Measurements from ENCODE around the gene CPSF4L.

Gene CPSF4L

DNA sequence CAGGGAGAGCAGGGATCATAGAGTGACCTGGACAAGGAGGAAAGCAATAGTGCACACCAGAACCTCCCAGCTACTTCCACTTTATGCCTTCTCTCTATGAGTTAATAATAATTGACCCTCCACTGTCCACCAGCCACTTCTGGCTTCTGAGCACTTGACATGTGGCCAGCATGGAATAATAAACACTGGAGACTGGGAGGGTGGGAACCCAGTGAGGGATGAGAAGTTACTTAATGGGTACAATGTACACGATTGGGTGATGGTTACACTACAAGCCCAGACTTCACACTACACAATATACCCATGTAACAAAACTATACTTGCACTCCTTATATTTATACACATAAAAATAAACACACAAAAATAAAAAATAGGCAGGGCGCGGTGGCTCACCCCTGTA lies 38.7 kb upstream of the CPSF4L start:
- H3K4me3 ChIP-seq (replicated peaks; ENCODE audit: low read depth, low read length), result no peak overlapping the region
- TF ChIP-seq, protein P1, sequence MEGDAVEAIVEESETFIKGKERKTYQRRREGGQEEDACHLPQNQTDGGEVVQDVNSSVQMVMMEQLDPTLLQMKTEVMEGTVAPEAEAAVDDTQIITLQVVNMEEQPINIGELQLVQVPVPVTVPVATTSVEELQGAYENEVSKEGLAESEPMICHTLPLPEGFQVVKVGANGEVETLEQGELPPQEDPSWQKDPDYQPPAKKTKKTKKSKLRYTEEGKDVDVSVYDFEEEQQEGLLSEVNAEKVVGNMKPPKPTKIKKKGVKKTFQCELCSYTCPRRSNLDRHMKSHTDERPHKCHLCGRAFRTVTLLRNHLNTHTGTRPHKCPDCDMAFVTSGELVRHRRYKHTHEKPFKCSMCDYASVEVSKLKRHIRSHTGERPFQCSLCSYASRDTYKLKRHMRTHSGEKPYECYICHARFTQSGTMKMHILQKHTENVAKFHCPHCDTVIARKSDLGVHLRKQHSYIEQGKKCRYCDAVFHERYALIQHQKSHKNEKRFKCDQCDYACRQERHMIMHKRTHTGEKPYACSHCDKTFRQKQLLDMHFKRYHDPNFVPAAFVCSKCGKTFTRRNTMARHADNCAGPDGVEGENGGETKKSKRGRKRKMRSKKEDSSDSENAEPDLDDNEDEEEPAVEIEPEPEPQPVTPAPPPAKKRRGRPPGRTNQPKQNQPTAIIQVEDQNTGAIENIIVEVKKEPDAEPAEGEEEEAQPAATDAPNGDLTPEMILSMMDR (IDR thresholded peaks at IDR 0.05; ENCODE audit: insufficient read depth, low read length, poor library complexity, severe bottlenecking), result no peak
- no peaks in the 10 kb centered on the region for H3K27me3 ChIP-seq (replicated peaks; ENCODE audit: control insufficient read depth, insufficient read depth, low read length)
- no peaks in the 10 kb centered on the region; the same call in 1 of the 2 replicates for H3K36me3 ChIP-seq (ENCODE audit: control insufficient read depth, insufficient read depth, low read length)
- no peak for DNase-seq (ENCODE audit: extremely low read depth, insufficient read length)

DNA sequence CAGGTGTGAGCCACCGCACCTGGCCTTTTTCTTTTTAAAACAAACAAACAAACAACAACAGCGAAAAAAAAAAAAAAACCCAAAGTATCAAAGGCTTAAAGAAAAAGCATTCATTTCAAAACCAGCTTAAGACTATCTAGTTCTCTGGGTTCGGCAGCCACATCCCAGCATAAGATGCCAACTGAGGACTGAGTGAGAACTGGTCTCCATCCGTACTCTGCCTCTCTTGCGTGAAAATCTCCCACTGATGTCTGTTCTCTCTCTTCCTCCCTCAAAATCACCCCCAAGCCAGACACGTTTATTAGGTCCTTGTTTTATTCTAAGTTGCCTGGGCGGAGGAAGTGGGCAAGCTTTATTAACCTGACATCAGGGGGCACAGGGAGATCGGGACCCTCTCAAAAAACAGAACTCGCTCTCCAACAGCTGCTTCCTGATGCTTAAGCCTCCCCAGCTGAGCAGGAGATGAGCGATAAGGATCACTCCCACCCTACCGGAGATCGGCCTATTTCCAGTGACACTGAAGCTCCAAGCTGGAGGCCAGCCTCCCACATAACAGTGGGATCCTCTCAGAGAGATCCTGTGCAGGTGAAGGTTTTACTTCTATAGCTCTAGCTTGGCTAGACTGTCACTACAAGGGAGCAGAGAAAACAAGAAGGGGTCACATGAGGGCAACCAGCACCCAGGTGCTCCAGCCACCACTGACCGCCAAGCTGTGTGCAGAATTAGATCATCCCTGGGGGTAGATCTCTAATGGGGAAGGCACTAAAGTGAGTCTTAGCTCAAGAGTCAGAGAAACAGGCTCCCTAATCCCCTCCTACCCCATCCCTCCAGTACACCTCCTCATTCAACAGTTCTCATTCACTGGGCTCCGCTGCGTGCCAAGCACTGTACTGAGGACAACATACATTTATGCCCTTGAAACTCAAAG lies 36.5 kb upstream of the CPSF4L start:
- H3K36me3 ChIP-seq (ENCODE audit: control insufficient read depth, insufficient read depth, low read length), result no peaks in the 10 kb centered on the region; the same call in 1 of the 2 replicates
- no peak overlapping the region for H3K4me3 ChIP-seq (replicated peaks; ENCODE audit: low read depth, low read length)
- H3K27me3 ChIP-seq (replicated peaks; ENCODE audit: control insufficient read depth, insufficient read depth, low read length), result no peaks in the 10 kb centered on the region
- TF ChIP-seq, protein P1 (IDR thresholded peaks at IDR 0.05; ENCODE audit: insufficient read depth, low read length, poor library complexity, severe bottlenecking), result no peak
- no peak for DNase-seq (ENCODE audit: extremely low read depth, insufficient read length)

DNA sequence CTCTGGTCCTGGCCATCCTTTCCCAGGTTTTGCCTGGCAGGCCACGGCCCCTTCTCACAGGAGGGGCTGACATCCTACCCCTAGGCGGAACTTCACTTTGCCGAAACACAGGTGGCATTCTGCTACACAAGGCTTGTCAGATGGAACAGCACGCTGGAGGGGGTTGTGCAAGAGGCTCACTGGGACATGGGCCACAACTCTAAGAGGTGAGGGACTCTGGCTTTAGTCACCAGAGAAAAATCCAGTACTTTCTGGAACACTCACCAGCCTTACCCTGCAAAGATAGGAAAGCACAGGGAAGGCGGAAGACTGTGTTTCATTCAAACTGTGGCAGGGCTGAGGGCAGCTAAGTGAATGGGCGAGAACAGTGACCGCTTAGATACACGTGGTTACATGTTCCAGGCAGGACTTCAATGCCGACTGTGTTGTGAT lies 31.8 kb upstream of the CPSF4L start:
- TF ChIP-seq, protein P1 (IDR thresholded peaks at IDR 0.05; ENCODE audit: insufficient read depth, low read length, poor library complexity, severe bottlenecking), result no peak
- Histone ChIP-seq H3K36me3 (ENCODE audit: control insufficient read depth, insufficient read depth, low read length) (no peaks in the 10 kb centered on the region), H3K27me3 (replicated peaks; ENCODE audit: control insufficient read depth, insufficient read depth, low read length) (no peaks in the 10 kb centered on the region), H3K4me3 (replicated peaks; ENCODE audit: low read depth, low read length) (no peak overlapping the region)
- DNase-seq (ENCODE audit: extremely low read depth, insufficient read length), result no peak

DNA sequence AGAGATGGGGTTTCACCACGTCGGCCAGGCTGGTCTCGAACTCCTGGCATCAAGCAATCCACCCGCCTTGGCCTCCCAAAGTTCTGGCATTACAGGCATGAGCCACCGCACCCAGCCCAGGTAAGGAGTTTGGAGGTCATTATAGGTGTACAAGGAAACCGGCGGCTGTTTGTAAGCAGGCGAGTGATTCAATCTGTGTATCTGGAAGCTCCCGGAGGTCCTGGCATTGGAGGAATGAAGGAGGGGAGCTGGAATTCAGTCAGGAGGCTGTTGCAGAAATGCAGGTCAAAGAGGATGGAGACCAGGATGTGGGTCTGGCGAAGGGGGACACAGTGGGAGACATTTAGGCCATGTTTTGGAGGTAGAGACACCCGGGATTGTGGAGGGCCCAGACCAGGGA lies 31.4 kb upstream of the CPSF4L start:
- no peak for DNase-seq (ENCODE audit: extremely low read depth, insufficient read length)
- TF ChIP-seq, protein P1 (IDR thresholded peaks at IDR 0.05; ENCODE audit: insufficient read depth, low read length, poor library complexity, severe bottlenecking), result no peak
- H3K27me3 ChIP-seq (replicated peaks; ENCODE audit: control insufficient read depth, insufficient read depth, low read length), result no peaks in the 10 kb centered on the region
- H3K36me3 ChIP-seq (ENCODE audit: control insufficient read depth, insufficient read depth, low read length), result no peaks in the 10 kb centered on the region
- no peak overlapping the region for H3K4me3 ChIP-seq (replicated peaks; ENCODE audit: low read depth, low read length)

DNA sequence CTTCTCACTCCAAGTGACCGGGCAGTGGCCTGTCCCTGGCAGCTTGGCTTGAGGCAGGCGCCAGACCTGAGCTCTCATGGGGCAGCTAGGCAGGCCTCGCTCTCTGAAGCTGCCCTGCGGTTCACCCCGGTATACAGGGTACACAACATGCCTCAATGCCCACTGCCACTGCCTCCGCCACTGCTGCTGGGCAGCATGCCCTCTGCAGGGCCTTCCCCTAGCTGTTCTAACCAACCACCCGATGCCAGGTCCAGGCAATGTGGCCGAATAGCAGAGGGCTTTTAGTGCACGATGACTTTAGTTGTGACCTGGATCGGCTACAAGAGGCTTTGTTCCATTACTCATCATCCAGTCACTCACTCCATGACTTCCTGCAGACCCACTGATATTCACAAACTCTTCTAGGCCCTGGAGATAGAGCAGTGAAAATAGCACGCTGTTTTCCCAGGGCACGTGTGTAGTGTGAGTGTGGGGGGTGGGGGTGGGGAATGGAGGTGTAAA lies 30.4 kb upstream of the CPSF4L start:
- H3K36me3 ChIP-seq (ENCODE audit: control insufficient read depth, insufficient read depth, low read length), result no peaks in the 10 kb centered on the region
- no peaks in the 10 kb centered on the region for H3K27me3 ChIP-seq (replicated peaks; ENCODE audit: control insufficient read depth, insufficient read depth, low read length)
- TF ChIP-seq, protein P1 (IDR thresholded peaks at IDR 0.05; ENCODE audit: insufficient read depth, low read length, poor library complexity, severe bottlenecking), result no peak
- no peak for DNase-seq (ENCODE audit: extremely low read depth, insufficient read length)
- H3K4me3 ChIP-seq (replicated peaks; ENCODE audit: low read depth, low read length), result no peak overlapping the region
